Osteocyte (in vitro differentiated cells): ENCODE data around the gene GAGE1. TPM values are rescaled to one million over a fixed set of nuclear protein-coding genes. Genes with fewer than 3 reads are reported as not detected.

Source experiments
- DNase-seq: peaks from one replicate; pipeline ENCODE4 v3.0.0; 2021; ENCODE audit warnings: mixed read lengths; ENCODE audit not compliant: unreplicated experiment; ENCODE audit errors: extremely low spot score
- H3K27ac Mint-ChIP-seq: one replicate; pipeline ENCODE4 v1.8.0; 2021; ENCODE audit warnings: mild to moderate bottlenecking, mixed read lengths; ENCODE audit not compliant: unreplicated experiment
- H3K27me3 Mint-ChIP-seq: one replicate; pipeline ENCODE4 v1.8.0; 2021; ENCODE audit warnings: mixed read lengths; ENCODE audit not compliant: unreplicated experiment
- H3K36me3 Mint-ChIP-seq: one replicate; pipeline ENCODE4 v1.8.0; 2021; ENCODE audit warnings: mixed read lengths; ENCODE audit not compliant: unreplicated experiment
- H3K4me1 Mint-ChIP-seq: one replicate; pipeline ENCODE4 v1.8.0; 2021; ENCODE audit warnings: mixed read lengths; ENCODE audit not compliant: unreplicated experiment
- H3K4me3 Mint-ChIP-seq: one replicate; pipeline ENCODE4 v1.8.0; 2021; ENCODE audit warnings: mild to moderate bottlenecking, moderate library complexity, mixed read lengths; ENCODE audit not compliant: unreplicated experiment
- H3K9me3 Mint-ChIP-seq: one replicate; pipeline ENCODE4 v1.8.0; 2021; ENCODE audit warnings: mixed read lengths; ENCODE audit not compliant: unreplicated experiment
- total RNA-seq: library from RNA; stranded (reverse); gene quantifications from 2 replicates; pipeline ENCODE4 v1.2.1, GENCODE V29; 2021
- TF ChIP-seq, protein P1 (sequence below): fragments of 200-600 bp; sonication (generic); IDR thresholded peaks from 2 replicates; pipeline ENCODE4 v1.5.0; 2021; ENCODE audit warnings: antibody characterized with exemption, mild to moderate bottlenecking, moderate library complexity

The GAGE1 gene
- total RNA-seq, 1 donor from 2014 or later = not detected

DNA sequence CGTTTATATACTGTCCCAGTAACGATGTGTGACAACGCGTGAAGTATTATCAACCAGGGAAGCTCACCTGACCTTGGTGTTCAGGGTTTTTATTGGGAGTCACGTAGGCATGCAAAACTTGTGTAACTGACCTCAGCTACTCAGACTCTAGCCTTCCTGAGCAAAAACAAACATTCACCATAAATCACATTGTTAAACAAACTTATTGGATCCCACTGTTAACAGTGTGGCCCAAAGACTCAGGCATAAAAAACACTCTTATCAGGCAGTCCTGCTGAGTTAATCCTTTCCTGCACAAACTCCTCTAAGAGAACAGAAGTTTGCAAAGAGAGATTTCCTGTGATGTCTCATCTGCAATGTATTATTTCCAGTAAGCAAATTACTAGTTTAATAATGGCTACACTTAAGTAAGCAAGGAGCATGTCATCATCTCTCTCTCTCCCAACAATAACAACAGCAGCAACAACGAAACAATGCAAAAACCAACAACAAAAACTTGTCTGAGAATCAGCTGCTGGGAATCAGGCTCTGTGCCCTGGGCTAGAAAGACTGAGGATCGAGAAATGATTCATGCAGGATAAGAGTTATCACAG, 12.0 kb downstream of the GAGE1 start:
- Mint-ChIP-seq H3K27me3 (peaks cover 6% of the 10 kb centered on the region), H3K9me3 (no peaks in the 10 kb centered on the region), H3K27ac (no peak overlapping the region), H3K4me1 (no peaks in the 10 kb centered on the region), H3K36me3 (no peaks in the 10 kb centered on the region), H3K4me3 (no peak overlapping the region)
- no peak for DNase-seq
- TF ChIP-seq, protein P1, sequence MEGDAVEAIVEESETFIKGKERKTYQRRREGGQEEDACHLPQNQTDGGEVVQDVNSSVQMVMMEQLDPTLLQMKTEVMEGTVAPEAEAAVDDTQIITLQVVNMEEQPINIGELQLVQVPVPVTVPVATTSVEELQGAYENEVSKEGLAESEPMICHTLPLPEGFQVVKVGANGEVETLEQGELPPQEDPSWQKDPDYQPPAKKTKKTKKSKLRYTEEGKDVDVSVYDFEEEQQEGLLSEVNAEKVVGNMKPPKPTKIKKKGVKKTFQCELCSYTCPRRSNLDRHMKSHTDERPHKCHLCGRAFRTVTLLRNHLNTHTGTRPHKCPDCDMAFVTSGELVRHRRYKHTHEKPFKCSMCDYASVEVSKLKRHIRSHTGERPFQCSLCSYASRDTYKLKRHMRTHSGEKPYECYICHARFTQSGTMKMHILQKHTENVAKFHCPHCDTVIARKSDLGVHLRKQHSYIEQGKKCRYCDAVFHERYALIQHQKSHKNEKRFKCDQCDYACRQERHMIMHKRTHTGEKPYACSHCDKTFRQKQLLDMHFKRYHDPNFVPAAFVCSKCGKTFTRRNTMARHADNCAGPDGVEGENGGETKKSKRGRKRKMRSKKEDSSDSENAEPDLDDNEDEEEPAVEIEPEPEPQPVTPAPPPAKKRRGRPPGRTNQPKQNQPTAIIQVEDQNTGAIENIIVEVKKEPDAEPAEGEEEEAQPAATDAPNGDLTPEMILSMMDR = no peak

DNA sequence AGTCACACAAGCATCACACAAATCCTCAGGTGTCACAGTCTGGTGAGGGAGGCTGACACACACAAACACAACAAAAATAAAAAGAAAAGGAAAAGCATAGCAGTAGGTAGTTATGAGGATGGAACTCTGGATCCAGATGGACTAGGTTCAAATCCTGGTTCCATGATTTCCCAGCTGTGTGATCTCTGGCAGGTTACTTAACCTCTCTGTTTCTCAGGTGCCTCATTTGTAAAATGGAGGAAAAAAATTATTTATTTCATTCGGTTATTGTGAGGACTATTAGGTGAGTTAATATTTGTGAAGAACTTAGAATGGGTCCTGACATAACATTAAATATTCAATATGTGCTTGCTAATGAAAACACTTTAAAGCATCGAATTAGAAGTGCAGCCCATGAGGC, 19.8 kb downstream of the GAGE1 start:
- Mint-ChIP-seq H3K9me3 (peaks cover 5% of the 10 kb centered on the region), H3K27me3 (no peaks in the 10 kb centered on the region), H3K36me3 (no peaks in the 10 kb centered on the region), H3K4me3 (no peak overlapping the region), H3K4me1 (no peaks in the 10 kb centered on the region), H3K27ac (no peak overlapping the region)
- TF ChIP-seq, protein P1 = no peak
- DNase-seq = no peak

DNA sequence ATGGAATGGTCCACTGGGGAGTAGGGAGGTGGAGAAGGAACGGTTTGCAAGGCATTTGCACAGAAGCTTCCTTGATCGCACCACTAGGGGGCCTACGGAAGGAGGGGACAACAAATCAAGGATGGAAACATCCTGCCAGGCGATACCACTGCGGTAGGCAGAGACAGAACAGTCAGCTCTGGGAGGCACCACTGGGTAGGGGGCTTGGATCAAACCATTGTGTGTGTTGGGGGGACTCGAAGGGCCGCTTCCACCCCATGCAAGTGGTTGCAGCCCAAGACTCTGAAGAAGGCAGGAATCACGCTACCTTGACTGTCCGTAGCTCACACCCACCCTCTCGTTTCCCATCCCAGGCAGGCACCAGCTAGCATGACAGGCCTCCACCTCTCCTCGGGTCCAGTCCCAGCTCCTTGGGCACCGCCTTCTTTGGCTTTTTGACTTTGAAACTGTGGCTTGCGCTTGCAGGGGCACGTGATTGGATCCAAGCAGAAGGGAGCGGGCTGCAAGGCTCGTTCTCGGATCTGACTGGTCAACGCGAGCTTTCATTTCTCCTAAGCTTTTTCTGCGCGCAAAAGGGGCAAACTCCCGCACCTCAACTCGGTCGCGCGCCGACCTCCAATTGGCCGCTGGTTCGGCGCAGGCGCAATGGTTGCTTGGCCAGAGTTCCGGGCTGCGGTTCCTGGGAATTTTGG, 28.4 kb downstream of the GAGE1 start:
- DNase-seq = no peak
- Mint-ChIP-seq H3K27me3 (no peaks in the 10 kb centered on the region), H3K9me3 (peaks cover 9% of the 10 kb centered on the region), H3K4me1 (no peaks in the 10 kb centered on the region), H3K27ac (no peak overlapping the region), H3K4me3 (no peak overlapping the region), H3K36me3 (no peaks in the 10 kb centered on the region)
- TF ChIP-seq, protein P1 = no peak

DNA sequence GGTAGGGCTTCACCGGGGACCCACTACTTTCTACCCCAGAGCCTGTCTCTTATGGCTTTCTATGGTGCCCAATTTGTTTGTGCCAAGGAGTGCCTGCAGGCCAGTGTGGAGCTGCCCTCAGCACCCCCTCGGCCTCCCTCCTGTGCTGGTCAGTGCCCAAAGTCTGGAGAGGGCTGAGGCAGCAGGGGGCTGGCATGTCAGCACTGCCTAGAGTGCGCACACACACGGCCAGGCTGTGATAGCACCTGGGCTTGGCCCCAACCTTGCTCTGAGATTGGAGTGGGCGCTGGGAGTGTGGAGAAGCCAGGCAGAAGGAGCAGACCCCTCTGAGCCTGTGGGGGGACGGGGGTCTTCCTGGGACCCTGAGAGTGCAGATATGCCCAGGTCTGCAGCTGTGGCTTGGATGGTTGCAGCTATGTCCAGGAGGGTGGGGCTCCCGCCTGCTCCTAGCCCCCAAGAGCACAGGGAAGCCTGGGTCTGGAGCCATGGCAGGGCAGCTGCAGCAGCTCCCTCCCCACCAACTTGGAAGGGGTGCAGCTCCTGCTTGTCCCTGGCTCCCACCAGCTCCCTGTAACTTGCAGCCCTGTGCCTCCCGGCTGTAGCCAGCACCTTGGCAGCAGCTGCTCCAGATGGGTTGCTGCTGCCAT, 46.3 kb downstream of the GAGE1 start:
- Mint-ChIP-seq H3K27me3 (no peaks in the 10 kb centered on the region), H3K4me1 (no peaks in the 10 kb centered on the region), H3K9me3 (no peaks in the 10 kb centered on the region), H3K4me3 (no peak overlapping the region), H3K36me3 (no peaks in the 10 kb centered on the region), H3K27ac (no peak overlapping the region)
- DNase-seq = no peak
- TF ChIP-seq, protein P1 = no peak

DNA sequence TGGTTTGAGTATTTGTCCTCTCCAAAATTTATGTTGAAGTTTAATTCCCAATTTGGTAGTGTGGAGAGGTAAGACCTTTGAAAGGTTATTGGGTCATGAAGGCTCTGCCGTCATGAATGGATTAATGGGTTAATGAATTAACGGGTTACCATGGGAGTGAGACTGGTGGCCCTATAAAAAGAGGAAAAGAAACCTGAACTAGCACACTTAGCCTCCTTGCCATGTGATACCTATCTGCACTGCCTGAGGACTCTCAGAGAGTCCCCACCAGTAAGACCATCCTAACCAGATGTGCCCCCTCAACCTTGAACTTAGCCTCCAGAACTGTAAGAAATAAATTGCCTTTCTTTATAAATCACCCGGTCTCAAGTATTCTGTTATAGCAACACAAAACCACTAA, 57.7 kb downstream of the GAGE1 start:
- Mint-ChIP-seq H3K27ac (no peak overlapping the region), H3K4me1 (no peaks in the 10 kb centered on the region), H3K9me3 (peaks cover 4% of the 10 kb centered on the region), H3K4me3 (no peak overlapping the region), H3K27me3 (no peaks in the 10 kb centered on the region), H3K36me3 (no peaks in the 10 kb centered on the region)
- DNase-seq = peak; percentile 13
- TF ChIP-seq, protein P1 = no peak
